Non-pigmented ciliary epithelial cell (primary cell): Measurements from ENCODE around the gene REXO2.

Experiments
- DNase-seq: peaks from one replicate; pipeline ENCODE4 v3.0.0-alpha.2; 2010; ENCODE audit warnings: low read depth

Gene REXO2

GRCh38 chr11:114439229-114440120 is at the start of gene REXO2:
Gene REXO2, plus strand, starts transcription at chr11:114439467. Its CDS starts 62 bp downstream, at chr11:114439529.
- peak; percentile 74 for DNase-seq

DNA sequence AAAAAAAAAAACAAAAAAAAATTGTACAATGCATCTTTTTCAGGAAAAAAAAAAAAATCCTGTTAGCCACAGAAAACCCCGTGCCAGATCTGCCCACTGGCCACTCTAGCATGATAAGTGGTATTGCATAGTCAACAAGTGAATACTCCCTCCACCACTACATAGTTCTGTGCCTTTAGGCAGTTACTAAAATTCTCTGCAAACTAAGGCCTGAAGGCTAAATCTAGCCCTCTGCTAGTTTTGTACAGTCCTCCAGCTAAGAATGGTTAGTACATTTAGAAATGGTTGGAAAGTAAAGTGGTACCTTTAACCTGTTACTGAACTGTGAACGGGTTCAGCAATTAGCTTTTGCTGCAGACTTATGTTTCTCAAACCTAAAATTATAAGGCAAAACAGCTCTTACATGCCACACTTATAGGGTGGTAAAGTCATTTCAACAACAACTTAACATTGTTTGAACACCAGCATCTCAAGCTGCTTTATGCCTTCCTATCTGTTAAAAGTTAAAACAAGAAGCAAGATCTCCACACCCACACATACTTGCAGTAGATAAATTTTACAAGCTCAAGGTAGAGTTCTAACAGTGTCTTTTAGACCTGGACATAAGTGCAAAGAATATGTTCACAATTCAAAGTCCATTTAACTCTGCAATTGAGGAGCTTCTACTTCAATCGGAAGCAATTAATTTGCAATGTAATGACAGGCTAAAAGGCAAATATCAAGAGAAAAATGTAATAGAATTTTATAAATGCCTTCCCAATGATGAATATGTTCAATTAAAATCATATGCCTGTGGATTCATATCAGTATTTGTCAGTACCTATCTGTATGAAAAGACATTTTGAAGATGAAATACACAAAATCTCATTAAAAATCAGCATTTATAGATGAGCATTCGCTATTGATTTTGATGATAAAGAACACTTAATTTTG is 46.3 kb upstream of the REXO2 start:
- no peak for DNase-seq

DNA sequence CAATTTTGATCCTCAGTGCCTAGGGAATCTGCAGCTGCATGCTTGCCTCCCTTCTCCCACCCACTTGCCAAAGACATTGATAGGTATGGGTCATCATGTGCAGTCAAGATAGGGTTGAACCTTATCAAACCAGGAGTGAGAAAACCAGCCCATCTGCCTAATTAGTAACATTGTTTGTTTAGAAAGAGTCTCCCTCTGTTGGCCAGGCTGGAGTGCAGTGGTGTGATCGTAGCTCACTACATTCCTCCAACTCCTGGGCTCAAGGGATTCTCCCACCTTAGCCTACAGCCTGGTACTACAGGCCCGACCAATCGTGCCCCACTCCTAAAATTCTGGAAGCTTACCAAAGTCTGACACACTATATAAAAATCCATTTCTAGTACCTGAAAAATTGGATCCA is 43.5 kb upstream of the REXO2 start:
- DNase-seq: no peak

GRCh38 chr11:114396916-114397315 is 42.4 kb upstream of the REXO2 start:
- DNase-seq: no peak

- DNase-seq: no peak
These were observed 41.8 kb upstream of the REXO2 start for GRCh38 chr11:114397349-114397982.

DNA sequence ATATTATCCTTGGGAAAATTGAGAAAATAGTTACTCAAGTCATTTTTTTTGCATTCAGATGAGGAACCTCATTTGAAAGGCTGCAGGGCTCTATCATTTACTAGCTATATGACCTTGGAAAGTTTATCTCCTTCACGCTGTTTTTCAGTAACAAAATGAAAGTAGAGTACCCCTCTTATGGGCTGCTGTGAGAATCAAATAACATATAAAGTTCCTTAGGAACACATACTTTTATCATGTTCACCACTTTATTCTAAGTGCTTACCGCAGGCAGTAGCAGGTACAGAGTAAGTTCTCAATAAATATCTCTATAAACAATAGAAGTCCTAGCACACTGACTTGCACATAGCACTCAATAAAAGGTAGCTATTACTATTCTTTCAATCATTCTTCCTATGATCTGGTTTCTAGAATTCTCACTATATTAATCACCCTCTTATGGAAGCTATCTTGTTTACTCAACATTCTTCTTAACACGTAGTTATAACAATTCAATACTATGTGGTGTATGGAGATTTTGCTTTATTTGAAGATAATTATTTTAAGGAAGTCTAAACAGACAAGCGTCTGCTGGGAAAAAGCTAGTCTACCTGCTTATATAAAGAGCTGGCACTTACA is 40.9 kb upstream of the REXO2 start:
- no peak for DNase-seq

DNA sequence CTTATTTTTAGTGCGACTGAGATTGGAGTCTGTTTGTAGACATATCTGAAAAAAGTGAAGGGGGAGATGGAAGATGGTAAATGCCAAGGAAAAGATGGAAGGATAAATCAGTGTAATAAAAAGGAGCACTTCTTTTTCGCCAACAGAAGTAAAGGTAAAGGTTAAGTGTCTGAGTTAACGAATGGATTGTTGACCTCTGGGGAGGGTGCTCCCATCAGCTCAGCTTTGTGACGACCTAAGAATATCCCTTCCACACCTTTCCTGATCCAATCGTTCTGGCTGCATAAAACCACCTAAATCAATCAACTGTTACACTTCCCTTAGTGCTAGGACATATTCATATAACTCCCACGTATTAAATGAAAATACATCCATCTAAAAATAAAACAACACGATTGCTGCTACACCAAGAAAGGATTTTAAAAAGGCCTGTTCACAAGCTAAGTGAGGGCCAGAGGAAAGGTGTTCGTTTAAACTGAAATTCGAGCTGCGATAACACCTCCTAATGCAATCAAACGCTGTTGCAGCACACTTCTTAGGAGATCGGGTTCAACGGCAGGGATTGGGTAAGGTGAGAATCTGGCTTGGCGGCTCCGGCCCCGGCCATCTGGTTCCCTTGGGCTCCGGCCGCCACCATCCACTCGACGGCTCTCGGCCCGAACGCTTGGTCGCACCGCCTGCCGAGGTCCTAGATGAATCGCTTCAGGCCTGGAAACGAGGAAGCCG is 39.6 kb upstream of the REXO2 start:
- DNase-seq: no peak

GRCh38 chr11:114400216-114400914 is 38.9 kb upstream of the REXO2 start, which contains the start of the genes C11orf71 and RBM7:
Gene C11orf71, minus strand, starts transcription at chr11:114400511. Its CDS starts 180 bp downstream, at chr11:114400331.
Gene RBM7, plus strand, starts transcription at chr11:114400666. Its CDS starts 6 bp downstream, at chr11:114400672.
- peak; percentile 95 for DNase-seq

DNA sequence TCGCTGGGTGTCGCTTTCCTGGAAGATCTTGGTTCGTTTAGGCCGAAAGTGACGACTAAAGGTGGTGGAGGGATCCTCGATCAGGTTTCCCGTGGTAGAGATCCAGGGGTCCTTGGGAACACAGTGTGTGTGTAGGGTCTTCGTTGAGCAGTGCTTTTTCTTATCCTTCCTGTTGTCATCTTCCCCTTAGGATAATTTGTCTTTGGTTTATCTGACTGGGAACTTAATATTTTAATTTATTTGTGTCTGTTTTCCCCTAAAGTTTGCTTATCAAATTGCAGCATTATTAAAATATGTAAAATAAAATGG is 38.4 kb upstream of the REXO2 start:
- no peak for DNase-seq

DNA sequence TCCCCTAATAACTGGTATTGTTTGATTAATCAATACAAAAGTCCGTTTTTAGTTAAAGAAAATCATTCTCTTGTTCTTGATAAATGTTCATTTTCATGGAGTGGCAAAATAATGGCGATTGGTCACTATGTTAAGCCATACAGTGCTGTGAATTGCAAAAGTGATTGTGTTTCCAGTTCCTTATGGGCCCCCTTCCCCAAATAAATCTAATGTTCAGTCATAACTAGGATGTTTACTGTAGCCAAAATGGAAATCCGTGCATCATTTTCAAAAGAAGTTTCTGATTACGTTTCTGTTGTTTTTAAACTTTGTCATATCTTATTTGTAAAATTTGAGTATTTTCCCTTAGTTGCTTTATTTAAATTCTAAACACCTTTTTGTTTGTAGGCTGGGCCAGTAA is 38.0 kb upstream of the REXO2 start:
- no peak for DNase-seq

DNA sequence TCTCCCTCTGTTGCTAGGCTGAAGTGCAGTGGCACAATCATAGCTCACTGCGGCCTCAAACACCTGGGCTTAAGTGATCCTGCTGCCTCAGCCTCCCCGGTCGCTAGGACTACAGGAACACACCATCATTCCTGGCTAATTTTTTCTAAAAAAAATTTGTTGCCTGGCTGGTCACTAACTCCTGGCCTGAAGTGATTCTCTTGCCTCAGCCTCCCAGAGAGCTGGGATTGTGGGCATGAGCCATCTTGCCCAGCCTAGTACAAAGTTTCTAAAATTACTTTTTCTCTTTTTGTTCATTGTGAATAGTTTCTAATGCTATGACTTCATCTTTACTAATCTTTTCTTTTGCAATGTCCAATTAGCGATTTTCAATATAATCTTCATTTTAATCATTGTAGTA is 26.3 kb upstream of the REXO2 start:
- no peak for DNase-seq

DNA sequence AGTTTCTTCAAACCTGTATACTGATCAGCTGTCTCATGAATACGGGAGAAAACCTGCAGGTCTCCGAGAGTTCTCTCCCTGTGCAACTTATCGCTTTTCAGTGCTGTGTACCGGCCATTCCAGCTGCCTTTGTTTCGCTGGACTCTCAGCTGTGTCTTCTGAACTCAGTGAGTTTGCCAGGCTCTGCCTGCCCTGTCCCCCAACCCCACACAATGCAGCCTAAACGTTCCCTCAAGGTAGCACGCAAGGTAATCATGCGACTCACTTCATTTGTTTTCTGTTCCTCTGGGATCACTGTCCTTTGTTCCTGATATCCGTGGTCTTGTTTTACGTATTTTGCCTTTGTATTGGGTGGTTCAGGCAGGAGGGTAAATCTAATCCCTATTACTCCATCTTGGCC is 25.3 kb upstream of the REXO2 start:
- DNase-seq: no peak

GRCh38 chr11:114416441-114416961 is 22.8 kb upstream of the REXO2 start:
- no peak for DNase-seq

- DNase-seq: no peak
These were observed 13.0 kb upstream of the REXO2 start for GRCh38 chr11:114426280-114426679.

- no peak for DNase-seq
These were observed 9.0 kb upstream of the REXO2 start for GRCh38 chr11:114430290-114430689.

- DNase-seq: no peak
These were observed 6.4 kb upstream of the REXO2 start for GRCh38 chr11:114432893-114433292.

DNA sequence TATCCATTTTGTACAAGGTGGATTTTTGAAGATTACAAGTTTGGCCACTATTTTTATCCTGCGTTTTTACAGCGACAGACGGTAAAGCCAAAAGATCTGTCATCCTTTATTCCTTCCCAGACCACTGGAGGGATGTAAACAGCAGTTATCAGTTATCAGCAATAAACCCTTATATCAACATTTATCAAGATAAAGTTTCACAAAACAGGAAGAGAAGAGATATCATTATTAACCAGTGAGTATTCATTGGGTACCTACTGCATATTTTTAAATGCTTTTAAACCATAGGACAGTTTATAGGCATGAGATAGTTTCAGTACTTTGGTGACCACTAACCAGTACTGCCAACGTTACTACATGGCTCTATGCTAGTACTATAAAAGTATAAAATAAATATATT is 5.9 kb upstream of the REXO2 start:
- no peak for DNase-seq

GRCh38 chr11:114438303-114438702 is 964 bp upstream of the REXO2 start:
- no peak for DNase-seq

DNA sequence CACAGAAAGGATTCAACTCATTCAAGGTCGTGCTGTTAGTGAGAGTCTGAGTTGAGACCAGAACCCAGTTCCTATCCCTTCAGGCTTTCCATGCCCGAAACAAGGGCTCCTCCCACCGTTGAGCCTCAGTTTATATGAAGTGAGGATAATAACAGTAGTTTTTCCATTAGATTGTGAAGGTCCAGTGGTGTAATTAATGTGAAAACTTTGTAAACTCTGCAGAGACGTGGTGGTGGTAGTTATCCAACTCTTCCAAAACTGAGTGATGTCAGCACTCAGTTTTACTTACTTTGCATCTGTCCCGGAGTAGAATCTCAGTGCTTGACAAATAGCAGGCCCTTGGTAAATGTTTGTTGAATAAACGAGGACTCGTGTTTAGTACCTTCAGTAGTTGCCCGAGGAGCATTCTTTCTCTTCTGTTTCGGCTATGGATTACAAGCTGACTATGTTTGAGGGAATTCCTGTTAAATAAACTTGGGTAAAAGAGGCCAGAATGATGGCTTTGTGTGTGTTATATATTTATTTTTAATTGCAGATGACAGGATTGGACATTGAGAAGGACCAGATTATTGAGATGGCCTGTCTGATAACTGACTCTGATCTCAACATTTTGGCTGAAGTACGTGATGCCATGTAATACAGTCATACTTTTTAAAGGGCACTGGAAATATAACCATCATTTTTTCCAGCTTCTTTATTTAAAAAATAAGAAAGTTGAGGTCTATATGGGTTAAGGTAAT is 1.0 kb downstream of the REXO2 start:
- DNase-seq: no peak
